GM23338 (cell line): ENCODE data around the gene NR5A2. TPM values are rescaled to one million over a fixed set of nuclear protein-coding genes. Genes with fewer than 3 reads are reported as not detected.
A peak's percentile ranks its signal among the peaks of the same experiment; 100 is the strongest.

Source experiments
- ATAC-seq: fragments of 200-7000 bp; cut with Tn5 transposase; 3 replicates; pipeline ENCODE4 v1.9.1; 2020
- DNase-seq: peaks from one replicate; pipeline ENCODE4 v3.0.0-alpha.2; 2015; ENCODE audit warnings: low spot score
- H2AFZ ChIP-seq: fragments of 200-600 bp; sonication (generic); 2 replicates; pipeline ENCODE4 v1.8.0; 2016; ENCODE audit warnings: antibody characterized with exemption, mild to moderate bottlenecking, moderate library complexity
- H3F3A ChIP-seq: fragments of 200-600 bp; sonication (generic); replicated peaks from 2 replicates; pipeline ENCODE4 v1.8.0; 2017; ENCODE audit warnings: antibody characterized with exemption, mixed run types, low read depth
- H3K27ac ChIP-seq: fragments of 200-600 bp; sonication (generic); 2 replicates; pipeline ENCODE4 v1.6.1; 2016; ENCODE audit warnings: low read depth
- H3K27me3 ChIP-seq: fragments of 200-600 bp; sonication (generic); 2 replicates; pipeline ENCODE4 v1.8.0; 2016; ENCODE audit warnings: mild to moderate bottlenecking, mixed run types, moderate library complexity; ENCODE audit not compliant: insufficient read depth
- H3K36me3 ChIP-seq: fragments of 200-600 bp; sonication (generic); 2 replicates; pipeline ENCODE4 v1.8.0; 2016; ENCODE audit warnings: mild to moderate bottlenecking; ENCODE audit not compliant: insufficient read depth
- H3K4me1 ChIP-seq: fragments of 200-600 bp; sonication (generic); 2 replicates; pipeline ENCODE4 v1.8.0; 2016; ENCODE audit warnings: mild to moderate bottlenecking, moderate library complexity; ENCODE audit not compliant: insufficient read depth
- H3K4me2 ChIP-seq: fragments of 200-600 bp; sonication (generic); 2 replicates; pipeline ENCODE4 v1.7.1; 2017; ENCODE audit warnings: mixed run types
- H3K4me3 ChIP-seq: fragments of 200-600 bp; sonication (generic); 2 replicates; pipeline ENCODE4 v1.6.1; 2016; ENCODE audit warnings: mixed run types
- H3K79me2 ChIP-seq: fragments of 200-600 bp; sonication (generic); replicated peaks from 2 replicates; pipeline ENCODE4 v1.8.0; 2017; ENCODE audit warnings: mild to moderate bottlenecking; ENCODE audit not compliant: insufficient read depth
- H3K9me2 ChIP-seq: fragments of 200-600 bp; sonication (generic); 2 replicates; pipeline ENCODE4 v1.8.0; 2017; ENCODE audit not compliant: insufficient read depth
- H4K20me1 ChIP-seq: fragments of 200-600 bp; sonication (generic); replicated peaks from 2 replicates; pipeline ENCODE4 v1.8.0; 2017; ENCODE audit warnings: mild to moderate bottlenecking; ENCODE audit not compliant: insufficient read depth
- H3K27ac Mint-ChIP-seq: 2 replicates; pipeline ENCODE4 v1.8.0; 2020; ENCODE audit warnings: inconsistent platforms, mild to moderate bottlenecking, moderate library complexity, mixed read lengths
- H3K27me3 Mint-ChIP-seq: 3 replicates; pipeline ENCODE4 v1.8.0; 2022; ENCODE audit warnings: low read depth, mild to moderate bottlenecking, moderate library complexity, mixed read lengths, inconsistent platforms; ENCODE audit not compliant: insufficient read depth, poor library complexity
- H3K36me3 Mint-ChIP-seq: 3 replicates; pipeline ENCODE4 v1.8.0; 2021; ENCODE audit warnings: low read depth, mild to moderate bottlenecking, inconsistent platforms, moderate library complexity, mixed read lengths
- H3K4me1 Mint-ChIP-seq: 3 replicates; pipeline ENCODE4 v1.8.0; 2020; ENCODE audit warnings: mild to moderate bottlenecking, inconsistent platforms, mixed read lengths
- H3K4me3 Mint-ChIP-seq: 3 replicates; pipeline ENCODE4 v1.8.0; 2021; ENCODE audit warnings: moderate library complexity, mild to moderate bottlenecking, inconsistent platforms, mixed read lengths
- H3K9me3 Mint-ChIP-seq: 3 replicates; pipeline ENCODE4 v1.8.0; 2020; ENCODE audit warnings: moderate library complexity, mild to moderate bottlenecking, inconsistent platforms, mixed read lengths
- CREB1 ChIP-seq: fragments of 250-450 bp; sonication (Bioruptor Pico); IDR thresholded peaks from 2 replicates; pipeline ENCODE4 v1.5.0; 2020; ENCODE audit warnings: low read depth, mild to moderate bottlenecking, moderate library complexity
- EZH2 ChIP-seq: fragments of 200-600 bp; sonication (generic); IDR thresholded peaks from one replicate; pipeline ENCODE4 v1.8.0; 2017; ENCODE audit warnings: antibody characterized with exemption, mild to moderate bottlenecking, low read depth; ENCODE audit not compliant: unreplicated experiment
- JUNB ChIP-seq: IDR thresholded peaks from one replicate; pipeline ENCODE4 v1.6.1; 2016; ENCODE audit warnings: antibody characterized with exemption; ENCODE audit not compliant: unreplicated experiment
- NANOG ChIP-seq: IDR thresholded peaks from 2 replicates; pipeline ENCODE4 v1.6.1; 2016; ENCODE audit warnings: antibody characterized with exemption, borderline replicate concordance
- POLR2AphosphoS5 ChIP-seq: IDR thresholded peaks from 2 replicates; pipeline ENCODE4 v1.6.1; 2016; ENCODE audit warnings: antibody characterized with exemption, low read depth
- ZNF114 ChIP-seq: fragments of 250-450 bp; sonication (Bioruptor Pico); IDR thresholded peaks from 2 replicates; pipeline ENCODE4 v1.5.0; 2020; ENCODE audit warnings: mild to moderate bottlenecking, moderate library complexity
- ZNF331 ChIP-seq: fragments of 250-450 bp; sonication (Bioruptor Pico); IDR thresholded peaks from 2 replicates; pipeline ENCODE4 v1.5.0; 2020; ENCODE audit warnings: low read depth, mild to moderate bottlenecking, moderate library complexity
- polyA plus RNA-seq: library from polyadenylated mRNA; unstranded; fragments of >200 nt; fragmentation: Nextera tagmentation; extraction: Ambion mirVana; gene quantifications from 2 replicates; pipeline ENCODE4 v1.2.1, GENCODE V29; 2016
- total RNA-seq: library from RNA; depleted of rRNA; stranded (reverse); fragments of >200 nt; shearing (Covaris generic); gene quantifications from 2 replicates; pipeline ENCODE4 v1.2.3, GENCODE V29; 2014
- TF ChIP-seq, protein P1 (sequence below): IDR thresholded peaks from one replicate; pipeline ENCODE4 v1.6.1; 2018; ENCODE audit warnings: antibody characterized with exemption; ENCODE audit not compliant: unreplicated experiment
- TF ChIP-seq, protein P2 (sequence below): IDR thresholded peaks from 2 replicates; pipeline ENCODE4 v1.6.1; 2016; ENCODE audit warnings: antibody characterized with exemption
- TF ChIP-seq, protein P3 (sequence below), 2 experiments: fragments of 200-600 bp in 1 of 2; sonication (generic) in 1 of 2; conservative IDR thresholded peaks; 2 replicates each; pipeline versions ENCODE4 v1.5.1 to v1.6.1; 2016 to 2017; ENCODE audit warnings: antibody characterized with exemption in 2 of 2, low read depth in 2 of 2, mild to moderate bottlenecking in 2 of 2, moderate library complexity in 1 of 2

Gene NR5A2
- total and polyA plus RNA-seq, 2 experiments from 2014 or later, result 4.4 to 13.1 TPM

DNA sequence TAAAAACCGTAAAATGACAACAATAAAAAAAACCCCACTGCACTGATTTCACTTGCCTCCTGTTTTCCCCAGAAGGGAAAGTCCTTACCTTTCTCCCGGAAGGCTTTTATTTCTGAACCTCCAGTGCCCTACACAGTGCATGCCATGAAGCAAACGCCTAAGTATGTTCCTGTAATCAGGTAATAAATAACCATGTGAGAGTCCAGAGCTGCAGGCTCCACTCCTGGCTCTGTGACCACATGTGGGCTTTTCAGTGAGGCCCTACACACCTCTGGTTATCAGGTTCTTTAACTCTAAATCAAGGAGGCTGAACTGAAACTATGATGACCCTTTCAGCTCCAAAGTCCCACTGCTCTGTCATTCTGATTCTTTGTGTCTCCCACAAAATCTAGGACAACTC, 20.8 kb upstream of the NR5A2 start:
- Histone ChIP-seq H3K27ac (no peak overlapping the region), H3K9me2 (0 out of 2 replicates have a peak, but pooled peaks cover 2% of the 10 kb centered on the region), H3K79me2 (no peaks in the 10 kb centered on the region), H2AFZ (peak overlapping the region; percentile 81), H3K4me3 (no peak overlapping the region), H3K4me1 (no peaks in the 10 kb centered on the region), H3F3A (no peaks in the 10 kb centered on the region), H3K4me2 (no peak overlapping the region), H3K27me3 (no peaks in the 10 kb centered on the region), H3K36me3 (no peaks in the 10 kb centered on the region), H4K20me1 (no peaks in the 10 kb centered on the region)
- no peaks in the 10 kb centered on the region for H3K4me1 Mint-ChIP-seq
- H3K27me3 Mint-ChIP-seq, result peaks cover 2% of the 10 kb centered on the region
- ATAC-seq, result no peak
- H3K9me3 Mint-ChIP-seq, result no peaks in the 10 kb centered on the region
- no peaks in the 10 kb centered on the region for H3K36me3 Mint-ChIP-seq
- DNase-seq, result no peak
- no peak overlapping the region for H3K27ac Mint-ChIP-seq
- H3K4me3 Mint-ChIP-seq, result no peak overlapping the region
- TF ChIP-seq, protein P1, sequence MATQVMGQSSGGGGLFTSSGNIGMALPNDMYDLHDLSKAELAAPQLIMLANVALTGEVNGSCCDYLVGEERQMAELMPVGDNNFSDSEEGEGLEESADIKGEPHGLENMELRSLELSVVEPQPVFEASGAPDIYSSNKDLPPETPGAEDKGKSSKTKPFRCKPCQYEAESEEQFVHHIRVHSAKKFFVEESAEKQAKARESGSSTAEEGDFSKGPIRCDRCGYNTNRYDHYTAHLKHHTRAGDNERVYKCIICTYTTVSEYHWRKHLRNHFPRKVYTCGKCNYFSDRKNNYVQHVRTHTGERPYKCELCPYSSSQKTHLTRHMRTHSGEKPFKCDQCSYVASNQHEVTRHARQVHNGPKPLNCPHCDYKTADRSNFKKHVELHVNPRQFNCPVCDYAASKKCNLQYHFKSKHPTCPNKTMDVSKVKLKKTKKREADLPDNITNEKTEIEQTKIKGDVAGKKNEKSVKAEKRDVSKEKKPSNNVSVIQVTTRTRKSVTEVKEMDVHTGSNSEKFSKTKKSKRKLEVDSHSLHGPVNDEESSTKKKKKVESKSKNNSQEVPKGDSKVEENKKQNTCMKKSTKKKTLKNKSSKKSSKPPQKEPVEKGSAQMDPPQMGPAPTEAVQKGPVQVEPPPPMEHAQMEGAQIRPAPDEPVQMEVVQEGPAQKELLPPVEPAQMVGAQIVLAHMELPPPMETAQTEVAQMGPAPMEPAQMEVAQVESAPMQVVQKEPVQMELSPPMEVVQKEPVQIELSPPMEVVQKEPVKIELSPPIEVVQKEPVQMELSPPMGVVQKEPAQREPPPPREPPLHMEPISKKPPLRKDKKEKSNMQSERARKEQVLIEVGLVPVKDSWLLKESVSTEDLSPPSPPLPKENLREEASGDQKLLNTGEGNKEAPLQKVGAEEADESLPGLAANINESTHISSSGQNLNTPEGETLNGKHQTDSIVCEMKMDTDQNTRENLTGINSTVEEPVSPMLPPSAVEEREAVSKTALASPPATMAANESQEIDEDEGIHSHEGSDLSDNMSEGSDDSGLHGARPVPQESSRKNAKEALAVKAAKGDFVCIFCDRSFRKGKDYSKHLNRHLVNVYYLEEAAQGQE, result no peak
- no peak for TF ChIP-seq ZNF114 (CRISPR knock-in tag)
- TF ChIP-seq, protein P2, sequence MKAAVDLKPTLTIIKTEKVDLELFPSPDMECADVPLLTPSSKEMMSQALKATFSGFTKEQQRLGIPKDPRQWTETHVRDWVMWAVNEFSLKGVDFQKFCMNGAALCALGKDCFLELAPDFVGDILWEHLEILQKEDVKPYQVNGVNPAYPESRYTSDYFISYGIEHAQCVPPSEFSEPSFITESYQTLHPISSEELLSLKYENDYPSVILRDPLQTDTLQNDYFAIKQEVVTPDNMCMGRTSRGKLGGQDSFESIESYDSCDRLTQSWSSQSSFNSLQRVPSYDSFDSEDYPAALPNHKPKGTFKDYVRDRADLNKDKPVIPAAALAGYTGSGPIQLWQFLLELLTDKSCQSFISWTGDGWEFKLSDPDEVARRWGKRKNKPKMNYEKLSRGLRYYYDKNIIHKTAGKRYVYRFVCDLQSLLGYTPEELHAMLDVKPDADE, result no peak
- TF ChIP-seq POLR2AphosphoS5, result no peak

DNA sequence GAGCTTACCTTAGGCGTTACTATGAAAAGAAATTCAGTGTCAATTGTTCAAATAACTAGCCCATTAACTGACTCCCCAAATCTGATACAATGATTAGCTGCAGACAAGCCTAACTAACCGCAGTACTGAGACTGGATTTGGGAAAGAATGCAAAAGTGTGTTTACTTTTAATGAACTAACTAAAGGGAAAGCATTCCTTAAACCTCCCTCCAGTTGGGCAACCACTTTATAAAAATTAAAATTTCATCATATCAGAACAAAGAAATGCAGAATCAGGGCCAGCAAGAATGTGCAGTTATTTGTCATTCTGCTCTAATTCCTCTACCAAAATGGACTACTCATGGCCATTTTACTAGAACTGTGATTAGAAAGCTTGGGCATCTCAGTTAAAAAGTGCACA, 11.7 kb upstream of the NR5A2 start:
- Histone ChIP-seq H3K9me2 (no peaks in the 10 kb centered on the region), H3K27me3 (no peaks in the 10 kb centered on the region), H3K4me3 (no peak overlapping the region), H3F3A (no peaks in the 10 kb centered on the region), H3K36me3 (no peaks in the 10 kb centered on the region), H3K79me2 (no peaks in the 10 kb centered on the region), H3K4me1 (no peaks in the 10 kb centered on the region), H4K20me1 (no peaks in the 10 kb centered on the region), H3K4me2 (no peak overlapping the region), H2AFZ (no peak overlapping the region), H3K27ac (no peak overlapping the region)
- H3K27me3 Mint-ChIP-seq, result peaks cover 15% of the 10 kb centered on the region
- no peak overlapping the region for H3K4me3 Mint-ChIP-seq
- no peaks in the 10 kb centered on the region for H3K9me3 Mint-ChIP-seq
- ATAC-seq (no peak), DNase-seq (no peak)
- no peak overlapping the region for H3K27ac Mint-ChIP-seq
- TF ChIP-seq EZH2, result no peak
- TF ChIP-seq, protein P3, sequence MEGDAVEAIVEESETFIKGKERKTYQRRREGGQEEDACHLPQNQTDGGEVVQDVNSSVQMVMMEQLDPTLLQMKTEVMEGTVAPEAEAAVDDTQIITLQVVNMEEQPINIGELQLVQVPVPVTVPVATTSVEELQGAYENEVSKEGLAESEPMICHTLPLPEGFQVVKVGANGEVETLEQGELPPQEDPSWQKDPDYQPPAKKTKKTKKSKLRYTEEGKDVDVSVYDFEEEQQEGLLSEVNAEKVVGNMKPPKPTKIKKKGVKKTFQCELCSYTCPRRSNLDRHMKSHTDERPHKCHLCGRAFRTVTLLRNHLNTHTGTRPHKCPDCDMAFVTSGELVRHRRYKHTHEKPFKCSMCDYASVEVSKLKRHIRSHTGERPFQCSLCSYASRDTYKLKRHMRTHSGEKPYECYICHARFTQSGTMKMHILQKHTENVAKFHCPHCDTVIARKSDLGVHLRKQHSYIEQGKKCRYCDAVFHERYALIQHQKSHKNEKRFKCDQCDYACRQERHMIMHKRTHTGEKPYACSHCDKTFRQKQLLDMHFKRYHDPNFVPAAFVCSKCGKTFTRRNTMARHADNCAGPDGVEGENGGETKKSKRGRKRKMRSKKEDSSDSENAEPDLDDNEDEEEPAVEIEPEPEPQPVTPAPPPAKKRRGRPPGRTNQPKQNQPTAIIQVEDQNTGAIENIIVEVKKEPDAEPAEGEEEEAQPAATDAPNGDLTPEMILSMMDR (conservative IDR thresholded peaks at IDR 0.05; ENCODE audit: low read depth in 2 of 2), result no peak
- TF ChIP-seq ZNF331, result no peak
- TF ChIP-seq NANOG, result no peak
- TF ChIP-seq CREB1 (CRISPR knock-in tag), result no peak
- TF ChIP-seq, protein P1, result no peak
- no peak for TF ChIP-seq JUNB
- no peaks in the 10 kb centered on the region for H3K4me1 Mint-ChIP-seq
- H3K36me3 Mint-ChIP-seq, result no peaks in the 10 kb centered on the region
